ENCODE results near the gene ZNF670. TPM values are rescaled to one million over a fixed set of nuclear protein-coding genes. Genes with fewer than 3 reads are reported as not detected.

ZNF670 gene
- total and polyA plus RNA-seq, 9 of the 15 experiments (the other 6 are each of a cell fraction or from before 2014, with no cell fraction given): 7.1 to 23.4 (median 11.8) TPM

- no peak overlapping the region for H3K27ac ChIP-seq (ENCODE audit: extremely low read depth, low read depth, low read length)
- H3K27me3 ChIP-seq (ENCODE audit: control insufficient read depth in 2 of 2, insufficient read depth in 2 of 2, low read length in 2 of 2): no peaks in the 10 kb centered on the region
- DNase-seq (ENCODE audit: extremely low read depth in 1 of 4, low spot score in 3 of 4): no peak
- H3K4me2 ChIP-seq (ENCODE audit: insufficient read depth, low read length): no peak overlapping the region
- no TSS peak for BruUV-seq (replicated peaks)
- H3K79me2 ChIP-seq (ENCODE audit: control insufficient read depth, insufficient read depth, low read length): peaks cover 27% of the 10 kb centered on the region
- FAIRE-seq: no peak
- in situ Hi-C loops (cut with MboI): no loop called here
- CTCF ChIA-PET (ENCODE audit: low intra/inter-chr PET ratio): interaction anchor here (0.7 kb wide), 1 partner anchor 605 kb away, joined by 3 read pairs; no protein-coding TSS in a partner anchor
- H3K9ac ChIP-seq (ENCODE audit: insufficient read depth in 1 of 2, low read depth in 2 of 2, low read length in 2 of 2): no peak overlapping the region
- POLR2A ChIA-PET: no interaction called here
- intact Hi-C loops (cut with micrococcal nuclease): loop anchor here (2.0 kb wide), 1 partner anchor 27 kb away; the partner anchor contains the start of gene ZNF670
- WGBS (ENCODE audit: insufficient coverage, low coverage, missing lambda C conversion rate): 71% methylated on average over 14 of the region's 15 CpGs
- H4K20me1 ChIP-seq (replicated peaks; ENCODE audit: control insufficient read depth, insufficient read depth, low read length): no peaks in the 10 kb centered on the region
- no peak overlapping the region for H3K4me3 ChIP-seq
- no peak for ATAC-seq
- no peak overlapping the region for H2AFZ ChIP-seq (ENCODE audit: low read depth, low read length)
- H3K9me1 ChIP-seq (ENCODE audit: control insufficient read depth, insufficient read depth, low read length): no peaks in the 10 kb centered on the region
- H3K4me1 ChIP-seq (replicated peaks in 1 of 2; ENCODE audit: control insufficient read depth in 2 of 2, insufficient read depth in 2 of 2, low read length in 2 of 2): peaks cover 13 to 19% of the 10 kb centered on the region in 2 experiments
- H3K36me3 ChIP-seq (ENCODE audit: control insufficient read depth, insufficient read depth, low read length): peaks cover 19% of the 10 kb centered on the region
- peaks cover 26% of the 10 kb centered on the region for H3K9me3 ChIP-seq (replicated peaks; ENCODE audit: control insufficient read depth, insufficient read depth, low read depth, low read length)
- TF ChIP-seq ZNF347 (CRISPR knock-in tag; IDR thresholded peaks at IDR 0.05; ENCODE audit: low read depth) (no peak), PRDM10 (IDR thresholded peaks at IDR 0.05; ENCODE audit: partially characterized antibody) (no peak), ZNF143 (CRISPR knock-in tag; IDR thresholded peaks at IDR 0.05) (no peak), TAF9B (IDR thresholded peaks at IDR 0.05; ENCODE audit: partially characterized antibody) (no peak), PCBP1 (IDR thresholded peaks at IDR 0.05; ENCODE audit: low read depth, low read length, poor library complexity, severe bottlenecking) (no peak), ZNF398 (CRISPR knock-in tag; IDR thresholded peaks at IDR 0.05) (no peak), MAFG (tag; conservative IDR thresholded peaks at IDR 0.05) (no peak), ZNF668 (CRISPR knock-in tag; IDR thresholded peaks at IDR 0.05) (no peak), ZNF224 (CRISPR knock-in tag; IDR thresholded peaks at IDR 0.05) (no peak), MYNN (IDR thresholded peaks at IDR 0.05) (no peak), MYNN (CRISPR knock-in tag; IDR thresholded peaks at IDR 0.05) (no peak), ZC3H11A (IDR thresholded peaks at IDR 0.05; ENCODE audit: low read depth, low read length) (no peak), DEAF1 (CRISPR knock-in tag; IDR thresholded peaks at IDR 0.05) (no peak), ZKSCAN3 (CRISPR knock-in tag; IDR thresholded peaks at IDR 0.05) (no peak), SRSF7 (optimal IDR thresholded peaks at IDR 0.05; ENCODE audit: low read depth, low read length) (no peak), NEUROD1 (IDR thresholded peaks at IDR 0.05; ENCODE audit: borderline replicate concordance, low read depth, low read length, partially characterized antibody) (no peak), SMC3 (conservative IDR thresholded peaks at IDR 0.05; ENCODE audit: insufficient read depth, low read depth, low read length) (no peak), KDM2B (CRISPR knock-in tag; IDR thresholded peaks at IDR 0.05) (no peak)
Observed at GRCh38 chr1:247105966-247106365, 27.4 kb upstream of the ZNF670 start.

All from K562 (cell line).